HepG2 (cell line): ENCODE measurements around the gene VAV2. TPM values are rescaled to one million over a fixed set of nuclear protein-coding genes. Genes with fewer than 3 reads are reported as not detected.

Source experiments
- CBFB ChIP-seq: sonication (generic); formaldehyde crosslinking; IDR thresholded peaks from 2 replicates; pipeline ENCODE4 v1.4.0; 2020; ENCODE audit warnings: missing genetic modification reagents
- CBX2 ChIP-seq, 2 experiments: fragments of 200-600 bp in 1 of 2; sonication (generic); formaldehyde crosslinking in 1 of 2; IDR thresholded peaks; 2 replicates each; pipeline versions ENCODE4 v1.7.0 to v1.8.1; 2018 to 2022; ENCODE audit warnings: low read depth in 2 of 2, low read length in 1 of 2, mild to moderate bottlenecking in 1 of 2, missing genetic modification reagents in 1 of 2
- HMG20B ChIP-seq: conservative IDR thresholded peaks from 2 replicates; pipeline ENCODE4 v1.6.1; 2016; ENCODE audit warnings: missing genetic modification reagents, missing compliant biosample characterization
- HNF4A ChIP-seq: sonication (generic); formaldehyde crosslinking; IDR thresholded peaks from 2 replicates; pipeline ENCODE4 v1.4.0; 2020; ENCODE audit warnings: missing genetic modification reagents
- KDM2A ChIP-seq: sonication (generic); formaldehyde crosslinking; IDR thresholded peaks from 2 replicates; pipeline ENCODE4 v1.4.0; 2020; ENCODE audit warnings: low read depth, missing genetic modification reagents, borderline replicate concordance
- NFE2L1 ChIP-seq: sonication (generic); formaldehyde crosslinking; IDR thresholded peaks from 2 replicates; pipeline ENCODE4 v1.4.0; 2020; ENCODE audit warnings: missing genetic modification reagents, mild to moderate bottlenecking, borderline replicate concordance
- SAFB2 ChIP-seq: sonication (generic); formaldehyde crosslinking; IDR thresholded peaks from 2 replicates; pipeline ENCODE4 v1.5.1; 2020; ENCODE audit warnings: missing genetic modification reagents, low read depth, mild to moderate bottlenecking, borderline replicate concordance
- ZNF138 ChIP-seq: sonication (generic); formaldehyde crosslinking; IDR thresholded peaks from 2 replicates; pipeline ENCODE4 v1.5.0; 2020; ENCODE audit warnings: mild to moderate bottlenecking, low read depth, missing genetic modification reagents
- ZNF234 ChIP-seq: sonication (generic); formaldehyde crosslinking; conservative IDR thresholded peaks from 2 replicates; pipeline ENCODE4 v1.5.1; 2020; ENCODE audit warnings: mild to moderate bottlenecking, missing genetic modification reagents
- ZNF354B ChIP-seq: sonication (generic); formaldehyde crosslinking; IDR thresholded peaks from 2 replicates; pipeline ENCODE4 v1.8.0; 2022; ENCODE audit warnings: mild to moderate bottlenecking, missing genetic modification reagents
- ZNF839 ChIP-seq: sonication (generic); formaldehyde crosslinking; IDR thresholded peaks from 2 replicates; pipeline ENCODE4 v1.4.0; 2020; ENCODE audit warnings: missing genetic modification reagents, mild to moderate bottlenecking, borderline replicate concordance
- polyA plus RNA-seq, 8 experiments: library from polyadenylated mRNA; depleted of rRNA in 3 of 8; stranded (reverse) in 7 of 8; unstranded in 1 of 8; fragments of >200 nt; fragmentation: Illumina TruSeq in 4 of 8; extraction: Trizol in 4 of 8; gene quantifications; 2 replicates each; pipeline versions ENCODE4 v1.2.1 to v1.2.3, GENCODE V29; 2011 to 2016; ENCODE audit warnings: low read depth in 4 of 8, missing spikeins in 1 of 8, mixed read lengths in 1 of 8; ENCODE audit not compliant: insufficient read depth in 1 of 8
- total RNA-seq, 5 experiments: library from RNA; depleted of rRNA; stranded (reverse); fragments of >200 nt; fragmentation: Illumina TruSeq; extraction: Trizol; gene quantifications; 2 replicates each; pipeline ENCODE4 v1.2.3, GENCODE V29; 2016; ENCODE audit warnings: low read depth in 1 of 5
- TF ChIP-seq, protein P1 (sequence below): sonication (generic); formaldehyde crosslinking; IDR thresholded peaks from 2 replicates; pipeline ENCODE4 v1.4.0; 2020; ENCODE audit warnings: missing genetic modification reagents
- TF ChIP-seq, protein P2 (sequence below): sonication (generic); formaldehyde crosslinking; IDR thresholded peaks from 2 replicates; pipeline ENCODE4 v1.4.0; 2020; ENCODE audit warnings: mild to moderate bottlenecking, missing genetic modification reagents
- TF ChIP-seq, protein P3 (sequence below): sonication (generic); formaldehyde crosslinking; IDR thresholded peaks from 2 replicates; pipeline ENCODE4 v1.5.0; 2020; ENCODE audit warnings: missing genetic modification reagents
- TF ChIP-seq, protein P4 (sequence below): sonication (generic); formaldehyde crosslinking; IDR thresholded peaks from 2 replicates; pipeline ENCODE4 v1.4.0; 2020; ENCODE audit warnings: missing genetic modification reagents

Gene VAV2
- total and polyA plus RNA-seq, 2 of the 13 experiments (the other 11 are each of a cell fraction or from before 2014, with no cell fraction given), result 22.5 to 22.9 TPM

DNA sequence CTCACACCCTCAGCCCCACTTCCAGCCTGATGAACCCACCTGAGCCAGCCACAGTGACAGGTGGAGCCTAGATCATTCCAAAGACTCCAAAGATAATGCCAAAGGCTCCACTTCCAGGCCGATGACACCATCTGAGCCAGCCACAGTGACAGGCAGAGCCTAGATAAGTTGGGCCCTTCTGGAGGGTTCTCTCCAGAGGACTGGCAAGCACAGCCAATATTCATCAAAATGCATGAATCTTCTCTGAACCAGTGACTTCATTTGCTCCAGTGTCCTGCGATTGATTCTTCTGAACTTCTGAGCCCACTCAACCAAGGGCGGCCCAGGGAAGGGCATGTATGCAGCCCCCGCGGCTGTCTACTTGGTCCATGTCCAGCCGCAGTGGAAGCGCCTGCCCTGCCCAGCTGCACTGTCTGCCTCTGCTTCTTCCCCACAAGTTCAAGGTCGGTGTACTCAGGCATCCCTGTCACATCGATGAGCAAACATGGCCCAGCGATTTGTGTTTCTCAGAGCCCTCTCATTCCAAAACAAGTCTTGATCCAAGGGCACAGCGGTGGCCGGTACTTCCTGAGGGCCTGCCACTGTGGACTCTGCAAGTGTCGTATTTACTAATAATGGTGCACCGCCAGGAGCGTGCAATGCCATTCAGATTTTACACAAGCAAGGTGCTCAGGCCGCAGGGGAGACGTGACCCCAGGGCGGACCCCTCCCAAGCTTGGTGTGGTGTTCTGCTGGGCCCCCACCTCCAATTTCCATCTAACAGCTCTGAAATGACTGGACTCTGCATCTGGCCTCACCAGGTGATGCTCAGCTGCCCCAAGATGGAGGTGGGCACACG lies 107.0 kb downstream of the VAV2 start (continued):
- TF ChIP-seq KDM2A (CRISPR knock-in tag), result peak; percentile 75; the same call in 1 of the 2 replicates
- TF ChIP-seq HMG20B (CRISPR knock-in tag), result peak; percentile 34; the same call in 1 of the 2 replicates
- peak; percentile 91 for TF ChIP-seq HNF4A
- TF ChIP-seq ZNF839 (CRISPR knock-in tag), result no peak
- no peak for TF ChIP-seq SAFB2 (CRISPR knock-in tag)
- TF ChIP-seq, protein P1, sequence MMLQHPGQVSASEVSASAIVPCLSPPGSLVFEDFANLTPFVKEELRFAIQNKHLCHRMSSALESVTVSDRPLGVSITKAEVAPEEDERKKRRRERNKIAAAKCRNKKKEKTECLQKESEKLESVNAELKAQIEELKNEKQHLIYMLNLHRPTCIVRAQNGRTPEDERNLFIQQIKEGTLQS (CRISPR knock-in tag), result peak; percentile 33; the same call in 1 of the 2 replicates
- TF ChIP-seq, protein P2, sequence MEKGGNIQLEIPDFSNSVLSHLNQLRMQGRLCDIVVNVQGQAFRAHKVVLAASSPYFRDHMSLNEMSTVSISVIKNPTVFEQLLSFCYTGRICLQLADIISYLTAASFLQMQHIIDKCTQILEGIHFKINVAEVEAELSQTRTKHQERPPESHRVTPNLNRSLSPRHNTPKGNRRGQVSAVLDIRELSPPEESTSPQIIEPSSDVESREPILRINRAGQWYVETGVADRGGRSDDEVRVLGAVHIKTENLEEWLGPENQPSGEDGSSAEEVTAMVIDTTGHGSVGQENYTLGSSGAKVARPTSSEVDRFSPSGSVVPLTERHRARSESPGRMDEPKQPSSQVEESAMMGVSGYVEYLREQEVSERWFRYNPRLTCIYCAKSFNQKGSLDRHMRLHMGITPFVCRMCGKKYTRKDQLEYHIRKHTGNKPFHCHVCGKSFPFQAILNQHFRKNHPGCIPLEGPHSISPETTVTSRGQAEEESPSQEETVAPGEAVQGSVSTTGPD, result peak; percentile 71; the same call in 1 of the 2 replicates
- no peak for TF ChIP-seq ZNF234
- TF ChIP-seq CBFB (CRISPR knock-in tag), result no peak
- TF ChIP-seq, protein P3, sequence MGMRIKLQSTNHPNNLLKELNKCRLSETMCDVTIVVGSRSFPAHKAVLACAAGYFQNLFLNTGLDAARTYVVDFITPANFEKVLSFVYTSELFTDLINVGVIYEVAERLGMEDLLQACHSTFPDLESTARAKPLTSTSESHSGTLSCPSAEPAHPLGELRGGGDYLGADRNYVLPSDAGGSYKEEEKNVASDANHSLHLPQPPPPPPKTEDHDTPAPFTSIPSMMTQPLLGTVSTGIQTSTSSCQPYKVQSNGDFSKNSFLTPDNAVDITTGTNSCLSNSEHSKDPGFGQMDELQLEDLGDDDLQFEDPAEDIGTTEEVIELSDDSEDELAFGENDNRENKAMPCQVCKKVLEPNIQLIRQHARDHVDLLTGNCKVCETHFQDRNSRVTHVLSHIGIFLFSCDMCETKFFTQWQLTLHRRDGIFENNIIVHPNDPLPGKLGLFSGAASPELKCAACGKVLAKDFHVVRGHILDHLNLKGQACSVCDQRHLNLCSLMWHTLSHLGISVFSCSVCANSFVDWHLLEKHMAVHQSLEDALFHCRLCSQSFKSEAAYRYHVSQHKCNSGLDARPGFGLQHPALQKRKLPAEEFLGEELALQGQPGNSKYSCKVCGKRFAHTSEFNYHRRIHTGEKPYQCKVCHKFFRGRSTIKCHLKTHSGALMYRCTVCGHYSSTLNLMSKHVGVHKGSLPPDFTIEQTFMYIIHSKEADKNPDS (CRISPR knock-in tag), result no peak; the same call in 1 of the 2 replicates
- TF ChIP-seq ZNF138 (CRISPR knock-in tag), result no peak
- TF ChIP-seq NFE2L1 (CRISPR knock-in tag), result no peak
- no peak for TF ChIP-seq CBX2 (IDR thresholded peaks at IDR 0.05; ENCODE audit: low read depth, low read length)
- TF ChIP-seq CBX2 (CRISPR knock-in tag; IDR thresholded peaks at IDR 0.05; ENCODE audit: low read depth), result no peak
- TF ChIP-seq, protein P4, sequence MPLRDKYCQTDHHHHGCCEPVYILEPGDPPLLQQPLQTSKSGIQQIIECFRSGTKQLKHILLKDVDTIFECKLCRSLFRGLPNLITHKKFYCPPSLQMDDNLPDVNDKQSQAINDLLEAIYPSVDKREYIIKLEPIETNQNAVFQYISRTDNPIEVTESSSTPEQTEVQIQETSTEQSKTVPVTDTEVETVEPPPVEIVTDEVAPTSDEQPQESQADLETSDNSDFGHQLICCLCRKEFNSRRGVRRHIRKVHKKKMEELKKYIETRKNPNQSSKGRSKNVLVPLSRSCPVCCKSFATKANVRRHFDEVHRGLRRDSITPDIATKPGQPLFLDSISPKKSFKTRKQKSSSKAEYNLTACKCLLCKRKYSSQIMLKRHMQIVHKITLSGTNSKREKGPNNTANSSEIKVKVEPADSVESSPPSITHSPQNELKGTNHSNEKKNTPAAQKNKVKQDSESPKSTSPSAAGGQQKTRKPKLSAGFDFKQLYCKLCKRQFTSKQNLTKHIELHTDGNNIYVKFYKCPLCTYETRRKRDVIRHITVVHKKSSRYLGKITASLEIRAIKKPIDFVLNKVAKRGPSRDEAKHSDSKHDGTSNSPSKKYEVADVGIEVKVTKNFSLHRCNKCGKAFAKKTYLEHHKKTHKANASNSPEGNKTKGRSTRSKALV, result 0 out of 2 replicates have a peak, but pooled peaks have one; percentile 64
- peak; percentile 70; the same call in 1 of the 2 replicates for TF ChIP-seq ZNF354B (CRISPR knock-in tag)
